ENCODE data around the gene IGLON5. TPM values are rescaled to one million over a fixed set of nuclear protein-coding genes. Genes with fewer than 3 reads are reported as not detected.
A peak's percentile ranks its signal among the peaks of the same experiment; 100 is the strongest.

Gene IGLON5
- total and polyA plus RNA-seq, 2 experiments from 2014 or later: 5.0 to 29.1 TPM

DNA sequence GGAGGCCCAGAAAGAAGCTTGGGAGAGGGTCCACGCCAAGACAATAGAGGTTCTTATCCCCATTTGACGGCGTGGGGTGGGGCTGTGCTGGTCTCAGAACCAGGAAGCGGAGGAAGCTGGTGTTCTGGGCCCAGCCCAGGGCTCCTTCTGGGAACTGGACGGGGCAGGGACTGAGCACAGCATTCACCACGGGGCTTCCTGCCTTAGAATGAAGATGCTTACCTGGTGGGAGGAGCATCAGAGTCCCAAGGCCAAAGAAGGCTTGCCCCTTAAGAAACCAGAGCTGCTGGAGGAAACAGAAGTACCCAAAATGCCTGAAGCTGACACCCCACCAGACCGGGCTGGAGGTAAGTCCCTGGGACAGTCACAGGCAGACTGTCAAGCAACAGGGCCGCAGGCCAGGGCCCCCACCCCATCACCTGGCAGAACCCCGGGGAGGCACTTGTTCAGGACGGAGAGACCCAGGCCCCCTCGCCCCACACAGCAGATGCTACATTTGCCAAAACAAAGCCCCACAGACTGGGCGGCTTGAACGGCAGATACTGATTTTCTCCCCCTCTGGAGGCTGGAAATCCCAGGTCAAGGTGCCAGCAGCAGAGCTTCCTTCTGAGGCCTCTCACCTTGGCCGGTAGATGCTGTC is 17.8 kb upstream of the IGLON5 start:
- Histone ChIP-seq H2AFZ (peak overlapping the region; percentile 70), H3K36me3 (ENCODE audit: insufficient read depth) (no peaks in the 10 kb centered on the region; the same call in 1 of the 2 replicates), H3K79me2 (replicated peaks; ENCODE audit: insufficient read depth) (no peaks in the 10 kb centered on the region), H3F3A (replicated peaks; ENCODE audit: low read depth) (peaks cover 2% of the 10 kb centered on the region; the same call in 1 of the 2 replicates), H3K27ac (ENCODE audit: low read depth) (peak overlapping the region; percentile 50; the same call in 1 of the 2 replicates), H4K20me1 (replicated peaks; ENCODE audit: insufficient read depth) (no peaks in the 10 kb centered on the region), H3K4me1 (ENCODE audit: insufficient read depth) (peaks cover 45% of the 10 kb centered on the region), H3K9me2 (ENCODE audit: insufficient read depth) (peaks cover 10% of the 10 kb centered on the region; the same call in 1 of the 2 replicates), H3K4me3 (peak overlapping the region; percentile 16; the same call in 1 of the 2 replicates), H3K27me3 (ENCODE audit: insufficient read depth) (no peaks in the 10 kb centered on the region), H3K4me2 (peak overlapping the region; percentile 65)
- DNase-seq (ENCODE audit: low spot score): peak; percentile 47
- peak overlapping the region; percentile 10; the same call in 2 of the 3 replicates for H3K4me3 Mint-ChIP-seq
- no peaks in the 10 kb centered on the region; the same call in 1 of the 3 replicates for H3K9me3 Mint-ChIP-seq
- TF ChIP-seq NANOG (IDR thresholded peaks at IDR 0.05; ENCODE audit: borderline replicate concordance) (no peak), EZH2 (IDR thresholded peaks at IDR 0.05; ENCODE audit: low read depth, unreplicated experiment) (no peak), EZH2phosphoT487 (IDR thresholded peaks at IDR 0.05; ENCODE audit: unreplicated experiment) (no peak), CREB1 (CRISPR knock-in tag; IDR thresholded peaks at IDR 0.05; ENCODE audit: low read depth) (no peak), JUNB (IDR thresholded peaks at IDR 0.05; ENCODE audit: unreplicated experiment) (no peak), POLR2AphosphoS5 (IDR thresholded peaks at IDR 0.05; ENCODE audit: low read depth) (no peak), STAT1 (IDR thresholded peaks at IDR 0.05; ENCODE audit: unreplicated experiment) (no peak)
- TF ChIP-seq, protein P1, sequence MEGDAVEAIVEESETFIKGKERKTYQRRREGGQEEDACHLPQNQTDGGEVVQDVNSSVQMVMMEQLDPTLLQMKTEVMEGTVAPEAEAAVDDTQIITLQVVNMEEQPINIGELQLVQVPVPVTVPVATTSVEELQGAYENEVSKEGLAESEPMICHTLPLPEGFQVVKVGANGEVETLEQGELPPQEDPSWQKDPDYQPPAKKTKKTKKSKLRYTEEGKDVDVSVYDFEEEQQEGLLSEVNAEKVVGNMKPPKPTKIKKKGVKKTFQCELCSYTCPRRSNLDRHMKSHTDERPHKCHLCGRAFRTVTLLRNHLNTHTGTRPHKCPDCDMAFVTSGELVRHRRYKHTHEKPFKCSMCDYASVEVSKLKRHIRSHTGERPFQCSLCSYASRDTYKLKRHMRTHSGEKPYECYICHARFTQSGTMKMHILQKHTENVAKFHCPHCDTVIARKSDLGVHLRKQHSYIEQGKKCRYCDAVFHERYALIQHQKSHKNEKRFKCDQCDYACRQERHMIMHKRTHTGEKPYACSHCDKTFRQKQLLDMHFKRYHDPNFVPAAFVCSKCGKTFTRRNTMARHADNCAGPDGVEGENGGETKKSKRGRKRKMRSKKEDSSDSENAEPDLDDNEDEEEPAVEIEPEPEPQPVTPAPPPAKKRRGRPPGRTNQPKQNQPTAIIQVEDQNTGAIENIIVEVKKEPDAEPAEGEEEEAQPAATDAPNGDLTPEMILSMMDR (conservative IDR thresholded peaks at IDR 0.05; ENCODE audit: low read depth in 2 of 2): no peak
- TF ChIP-seq, protein P2, sequence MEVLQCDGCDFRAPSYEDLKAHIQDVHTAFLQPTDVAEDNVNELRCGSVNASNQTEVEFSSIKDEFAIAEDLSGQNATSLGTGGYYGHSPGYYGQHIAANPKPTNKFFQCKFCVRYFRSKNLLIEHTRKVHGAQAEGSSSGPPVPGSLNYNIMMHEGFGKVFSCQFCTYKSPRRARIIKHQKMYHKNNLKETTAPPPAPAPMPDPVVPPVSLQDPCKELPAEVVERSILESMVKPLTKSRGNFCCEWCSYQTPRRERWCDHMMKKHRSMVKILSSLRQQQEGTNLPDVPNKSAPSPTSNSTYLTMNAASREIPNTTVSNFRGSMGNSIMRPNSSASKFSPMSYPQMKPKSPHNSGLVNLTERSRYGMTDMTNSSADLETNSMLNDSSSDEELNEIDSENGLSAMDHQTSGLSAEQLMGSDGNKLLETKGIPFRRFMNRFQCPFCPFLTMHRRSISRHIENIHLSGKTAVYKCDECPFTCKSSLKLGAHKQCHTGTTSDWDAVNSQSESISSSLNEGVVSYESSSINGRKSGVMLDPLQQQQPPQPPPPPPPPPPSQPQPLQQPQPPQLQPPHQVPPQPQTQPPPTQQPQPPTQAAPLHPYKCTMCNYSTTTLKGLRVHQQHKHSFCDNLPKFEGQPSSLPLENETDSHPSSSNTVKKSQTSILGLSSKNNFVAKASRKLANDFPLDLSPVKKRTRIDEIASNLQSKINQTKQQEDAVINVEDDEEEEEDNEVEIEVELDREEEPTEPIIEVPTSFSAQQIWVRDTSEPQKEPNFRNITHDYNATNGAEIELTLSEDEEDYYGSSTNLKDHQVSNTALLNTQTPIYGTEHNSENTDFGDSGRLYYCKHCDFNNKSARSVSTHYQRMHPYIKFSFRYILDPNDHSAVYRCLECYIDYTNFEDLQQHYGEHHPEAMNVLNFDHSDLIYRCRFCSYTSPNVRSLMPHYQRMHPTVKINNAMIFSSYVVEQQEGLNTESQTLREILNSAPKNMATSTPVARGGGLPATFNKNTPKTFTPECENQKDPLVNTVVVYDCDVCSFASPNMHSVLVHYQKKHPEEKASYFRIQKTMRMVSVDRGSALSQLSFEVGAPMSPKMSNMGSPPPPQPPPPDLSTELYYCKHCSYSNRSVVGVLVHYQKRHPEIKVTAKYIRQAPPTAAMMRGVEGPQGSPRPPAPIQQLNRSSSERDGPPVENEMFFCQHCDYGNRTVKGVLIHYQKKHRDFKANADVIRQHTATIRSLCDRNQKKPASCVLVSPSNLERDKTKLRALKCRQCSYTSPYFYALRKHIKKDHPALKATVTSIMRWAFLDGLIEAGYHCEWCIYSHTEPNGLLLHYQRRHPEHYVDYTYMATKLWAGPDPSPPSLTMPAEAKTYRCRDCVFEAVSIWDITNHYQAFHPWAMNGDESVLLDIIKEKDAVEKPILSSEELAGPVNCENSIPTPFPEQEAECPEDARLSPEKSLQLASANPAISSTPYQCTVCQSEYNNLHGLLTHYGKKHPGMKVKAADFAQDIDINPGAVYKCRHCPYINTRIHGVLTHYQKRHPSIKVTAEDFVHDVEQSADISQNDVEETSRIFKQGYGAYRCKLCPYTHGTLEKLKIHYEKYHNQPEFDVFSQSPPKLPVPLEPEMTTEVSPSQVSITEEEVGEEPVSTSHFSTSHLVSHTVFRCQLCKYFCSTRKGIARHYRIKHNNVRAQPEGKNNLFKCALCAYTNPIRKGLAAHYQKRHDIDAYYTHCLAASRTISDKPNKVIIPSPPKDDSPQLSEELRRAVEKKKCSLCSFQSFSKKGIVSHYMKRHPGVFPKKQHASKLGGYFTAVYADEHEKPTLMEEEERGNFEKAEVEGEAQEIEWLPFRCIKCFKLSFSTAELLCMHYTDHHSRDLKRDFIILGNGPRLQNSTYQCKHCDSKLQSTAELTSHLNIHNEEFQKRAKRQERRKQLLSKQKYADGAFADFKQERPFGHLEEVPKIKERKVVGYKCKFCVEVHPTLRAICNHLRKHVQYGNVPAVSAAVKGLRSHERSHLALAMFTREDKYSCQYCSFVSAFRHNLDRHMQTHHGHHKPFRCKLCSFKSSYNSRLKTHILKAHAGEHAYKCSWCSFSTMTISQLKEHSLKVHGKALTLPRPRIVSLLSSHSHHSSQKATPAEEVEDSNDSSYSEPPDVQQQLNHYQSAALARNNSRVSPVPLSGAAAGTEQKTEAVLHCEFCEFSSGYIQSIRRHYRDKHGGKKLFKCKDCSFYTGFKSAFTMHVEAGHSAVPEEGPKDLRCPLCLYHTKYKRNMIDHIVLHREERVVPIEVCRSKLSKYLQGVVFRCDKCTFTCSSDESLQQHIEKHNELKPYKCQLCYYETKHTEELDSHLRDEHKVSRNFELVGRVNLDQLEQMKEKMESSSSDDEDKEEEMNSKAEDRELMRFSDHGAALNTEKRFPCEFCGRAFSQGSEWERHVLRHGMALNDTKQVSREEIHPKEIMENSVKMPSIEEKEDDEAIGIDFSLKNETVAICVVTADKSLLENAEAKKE (CRISPR knock-in tag; IDR thresholded peaks at IDR 0.05): no peak
- TF ChIP-seq, protein P3, sequence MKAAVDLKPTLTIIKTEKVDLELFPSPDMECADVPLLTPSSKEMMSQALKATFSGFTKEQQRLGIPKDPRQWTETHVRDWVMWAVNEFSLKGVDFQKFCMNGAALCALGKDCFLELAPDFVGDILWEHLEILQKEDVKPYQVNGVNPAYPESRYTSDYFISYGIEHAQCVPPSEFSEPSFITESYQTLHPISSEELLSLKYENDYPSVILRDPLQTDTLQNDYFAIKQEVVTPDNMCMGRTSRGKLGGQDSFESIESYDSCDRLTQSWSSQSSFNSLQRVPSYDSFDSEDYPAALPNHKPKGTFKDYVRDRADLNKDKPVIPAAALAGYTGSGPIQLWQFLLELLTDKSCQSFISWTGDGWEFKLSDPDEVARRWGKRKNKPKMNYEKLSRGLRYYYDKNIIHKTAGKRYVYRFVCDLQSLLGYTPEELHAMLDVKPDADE (IDR thresholded peaks at IDR 0.05): no peak
- no peak overlapping the region; the same call in 1 of the 2 replicates for H3K27ac Mint-ChIP-seq
- no peaks in the 10 kb centered on the region for H3K36me3 Mint-ChIP-seq (ENCODE audit: low read depth)
- H3K27me3 Mint-ChIP-seq (ENCODE audit: insufficient read depth, low read depth, poor library complexity): peaks cover 11% of the 10 kb centered on the region
- peaks cover 52% of the 10 kb centered on the region for H3K4me1 Mint-ChIP-seq
- ATAC-seq: peak; percentile 21

Data from GM23338 (cell line).